SK-N-SH treated with all-trans-retinoic acid at 6 μM for 48 hours (cell line): ENCODE data around the gene GRIA1.

Source experiments
- CREB5 ChIP-seq: fragments of 250-450 bp; sonication (Bioruptor Pico); IDR thresholded peaks from 2 replicates; pipeline ENCODE4 v1.5.1; 2020; ENCODE audit warnings: low read depth, mild to moderate bottlenecking, moderate library complexity
- CSDC2 ChIP-seq: fragments of 250-450 bp; sonication (Bioruptor Pico); IDR thresholded peaks from 2 replicates; pipeline ENCODE4 v1.5.0; 2020; ENCODE audit warnings: mild to moderate bottlenecking, moderate library complexity
- OSR1 ChIP-seq: fragments of 250-450 bp; sonication (Bioruptor Pico); IDR thresholded peaks from 2 replicates; pipeline ENCODE4 v1.8.0; 2022; ENCODE audit warnings: moderate library complexity, mild to moderate bottlenecking, inconsistent platforms
- PATZ1 ChIP-seq: fragments of 250-450 bp; sonication (Bioruptor Pico); IDR thresholded peaks from 2 replicates; pipeline ENCODE4 v1.8.0; 2020; ENCODE audit warnings: mild to moderate bottlenecking, moderate library complexity, borderline replicate concordance
- PPARA ChIP-seq: fragments of 250-450 bp; sonication (Bioruptor Pico); IDR thresholded peaks from 2 replicates; pipeline ENCODE4 v1.5.0; 2020; ENCODE audit warnings: mild to moderate bottlenecking, borderline replicate concordance
- SNAI2 ChIP-seq: fragments of 250-450 bp; sonication (Bioruptor Pico); IDR thresholded peaks from 2 replicates; pipeline ENCODE4 v1.5.0; 2020; ENCODE audit warnings: mild to moderate bottlenecking, moderate library complexity
- TSHZ2 ChIP-seq: fragments of 250-450 bp; sonication (Bioruptor Pico); IDR thresholded peaks from 2 replicates; pipeline ENCODE4 v1.5.0; 2020; ENCODE audit warnings: mild to moderate bottlenecking, moderate library complexity
- ZNF565 ChIP-seq: fragments of 450-650 bp; formaldehyde crosslinking; conservative IDR thresholded peaks from 2 replicates; pipeline ENCODE4 v1.5.0; 2020; ENCODE audit warnings: low read depth, mild to moderate bottlenecking, moderate library complexity
- ZNF70 ChIP-seq: fragments of 450-650 bp; formaldehyde crosslinking; IDR thresholded peaks from 2 replicates; pipeline ENCODE4 v1.5.0; 2020; ENCODE audit warnings: mild to moderate bottlenecking, moderate library complexity
- ZNF8 ChIP-seq: fragments of 450-650 bp; formaldehyde crosslinking; IDR thresholded peaks from 2 replicates; pipeline ENCODE4 v1.5.0; 2020; ENCODE audit warnings: mild to moderate bottlenecking, moderate library complexity

- TF ChIP-seq CSDC2 (CRISPR knock-in tag) (no peak), ZNF565 (CRISPR knock-in tag) (no peak), TSHZ2 (CRISPR knock-in tag) (no peak), ZNF70 (no peak), CREB5 (CRISPR knock-in tag) (no peak), SNAI2 (no peak), PATZ1 (CRISPR knock-in tag) (no peak), OSR1 (CRISPR knock-in tag) (no peak), ZNF8 (no peak), PPARA (CRISPR knock-in tag) (no peak)
These were observed 292.8 kb downstream of the GRIA1 start for GRCh38 chr5:153783362-153783658.
